C4-2B (cell line): ENCODE measurements around the gene TYMP.

Experiments used
- CTCF ChIP-seq: fragments of 450-650 bp; conservative IDR thresholded peaks from 2 replicates; pipeline ENCODE4 v1.5.1; 2017; ENCODE audit warnings: mild to moderate bottlenecking
- ZFX ChIP-seq: fragments of 450-650 bp; IDR thresholded peaks from 2 replicates; pipeline ENCODE4 v1.6.1; 2017

DNA sequence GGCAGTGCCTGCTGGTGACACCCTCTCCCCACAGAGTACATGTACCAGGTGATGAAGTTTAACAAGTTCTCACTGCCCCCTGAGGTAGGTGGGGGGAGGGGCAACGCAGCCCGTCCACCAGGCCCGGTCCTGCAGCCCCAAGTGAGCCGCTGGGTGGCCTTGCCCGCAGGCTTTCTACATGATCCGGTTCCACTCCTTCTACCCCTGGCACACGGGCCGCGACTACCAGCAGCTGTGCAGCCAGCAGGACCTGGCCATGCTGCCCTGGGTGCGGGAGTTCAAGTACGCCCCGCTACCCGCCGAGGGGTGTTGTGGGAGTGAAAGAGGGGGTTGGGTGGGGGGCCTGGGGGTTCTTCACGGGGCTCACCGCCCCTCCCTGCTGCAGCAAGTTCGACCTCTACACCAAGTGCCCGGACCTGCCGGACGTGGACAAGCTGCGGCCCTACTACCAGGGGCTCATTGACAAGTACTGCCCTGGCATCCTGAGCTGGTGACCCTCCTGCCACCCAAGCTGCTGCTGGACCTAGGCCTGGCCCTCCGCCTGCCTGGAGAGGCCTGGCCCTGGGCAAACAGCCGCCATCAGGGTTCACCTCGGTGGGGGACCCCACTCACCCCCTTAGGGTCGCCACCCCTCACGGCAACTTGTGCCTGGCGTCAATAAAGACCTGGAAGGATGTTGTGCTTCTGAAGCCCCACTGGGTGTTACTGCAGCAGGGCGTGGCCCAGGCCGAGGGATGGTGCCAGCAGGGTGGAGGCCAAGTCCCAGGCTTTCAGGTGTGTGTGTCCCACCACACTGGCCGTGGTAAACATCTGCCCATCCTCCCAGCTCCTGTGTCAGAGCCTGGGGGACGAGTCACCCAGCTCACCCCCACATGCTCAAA, 40.2 kb downstream of the TYMP start:
- TF ChIP-seq CTCF (no peak), ZFX (no peak)
